ENCODE measurements around the gene MAGED1.
"Not testable (repeated sequence)": the region's sequence is repeated elsewhere in the genome, so short reads cannot be mapped to it uniquely, and the experiment has no call there.

The MAGED1 gene

DNA sequence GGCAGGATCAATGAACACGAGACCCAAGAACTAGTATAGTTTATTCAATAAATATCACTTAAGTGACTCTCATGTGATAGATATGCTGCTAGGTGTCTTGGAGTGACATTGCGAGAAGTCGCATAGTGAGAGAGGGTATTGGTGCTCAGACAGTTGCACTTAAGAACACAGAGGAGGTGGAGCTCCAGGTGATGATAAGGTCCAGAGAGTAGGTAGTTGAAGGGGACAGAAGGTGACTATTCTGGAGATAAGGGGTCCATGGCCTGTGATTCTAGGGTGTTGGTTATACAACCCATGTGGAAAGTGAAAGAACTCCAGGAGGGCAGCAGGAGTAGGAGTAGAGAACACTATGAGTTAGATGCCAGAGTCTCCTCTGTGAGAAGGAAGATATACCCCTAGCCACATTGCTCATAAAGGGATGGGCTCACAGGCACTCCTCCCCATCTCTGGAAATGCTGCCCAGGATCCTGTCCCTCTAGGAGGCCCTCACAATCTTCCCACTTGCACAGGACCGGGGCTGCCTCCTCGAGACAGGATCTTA lies 9.2 kb downstream of the MAGED1 start:
- Histone ChIP-seq H3K36me3 (replicated peaks; ENCODE audit: insufficient read depth, low read length) (no peaks in the 10 kb centered on the region), H2AFZ (ENCODE audit: low read length) (no peak overlapping the region), H3K27ac (ENCODE audit: low read length) (no peak overlapping the region), H3F3A (ENCODE audit: insufficient read depth, low read length) (no peaks in the 10 kb centered on the region), H3K27me3 (replicated peaks; ENCODE audit: insufficient read depth, low read length) (no peaks in the 10 kb centered on the region), H3K4me3 (ENCODE audit: low read length) (no peak overlapping the region), H4K20me1 (ENCODE audit: insufficient read depth, low read length) (no peaks in the 10 kb centered on the region), H3K9me3 (replicated peaks; ENCODE audit: insufficient read depth, low read length) (no peaks in the 10 kb centered on the region), H3K4me2 (ENCODE audit: low read depth, low read length) (no peak overlapping the region), H3K9me2 (replicated peaks; ENCODE audit: insufficient read depth, low read length) (no peaks in the 10 kb centered on the region), H3K79me2 (ENCODE audit: low read length) (no peaks in the 10 kb centered on the region), H3K9ac (ENCODE audit: low read length) (no peak overlapping the region), H3K4me1 (ENCODE audit: low read length) (no peaks in the 10 kb centered on the region)
- TF ChIP-seq, protein P1, sequence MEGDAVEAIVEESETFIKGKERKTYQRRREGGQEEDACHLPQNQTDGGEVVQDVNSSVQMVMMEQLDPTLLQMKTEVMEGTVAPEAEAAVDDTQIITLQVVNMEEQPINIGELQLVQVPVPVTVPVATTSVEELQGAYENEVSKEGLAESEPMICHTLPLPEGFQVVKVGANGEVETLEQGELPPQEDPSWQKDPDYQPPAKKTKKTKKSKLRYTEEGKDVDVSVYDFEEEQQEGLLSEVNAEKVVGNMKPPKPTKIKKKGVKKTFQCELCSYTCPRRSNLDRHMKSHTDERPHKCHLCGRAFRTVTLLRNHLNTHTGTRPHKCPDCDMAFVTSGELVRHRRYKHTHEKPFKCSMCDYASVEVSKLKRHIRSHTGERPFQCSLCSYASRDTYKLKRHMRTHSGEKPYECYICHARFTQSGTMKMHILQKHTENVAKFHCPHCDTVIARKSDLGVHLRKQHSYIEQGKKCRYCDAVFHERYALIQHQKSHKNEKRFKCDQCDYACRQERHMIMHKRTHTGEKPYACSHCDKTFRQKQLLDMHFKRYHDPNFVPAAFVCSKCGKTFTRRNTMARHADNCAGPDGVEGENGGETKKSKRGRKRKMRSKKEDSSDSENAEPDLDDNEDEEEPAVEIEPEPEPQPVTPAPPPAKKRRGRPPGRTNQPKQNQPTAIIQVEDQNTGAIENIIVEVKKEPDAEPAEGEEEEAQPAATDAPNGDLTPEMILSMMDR (IDR thresholded peaks at IDR 0.05; ENCODE audit: low read length) = no peak
- TF ChIP-seq EZH2 (optimal IDR thresholded peaks at IDR 0.05; ENCODE audit: low read depth, low read length) (no peak), EZH2phosphoT487 (IDR thresholded peaks at IDR 0.05; ENCODE audit: low read length) (no peak)
- no peak for DNase-seq

DNA sequence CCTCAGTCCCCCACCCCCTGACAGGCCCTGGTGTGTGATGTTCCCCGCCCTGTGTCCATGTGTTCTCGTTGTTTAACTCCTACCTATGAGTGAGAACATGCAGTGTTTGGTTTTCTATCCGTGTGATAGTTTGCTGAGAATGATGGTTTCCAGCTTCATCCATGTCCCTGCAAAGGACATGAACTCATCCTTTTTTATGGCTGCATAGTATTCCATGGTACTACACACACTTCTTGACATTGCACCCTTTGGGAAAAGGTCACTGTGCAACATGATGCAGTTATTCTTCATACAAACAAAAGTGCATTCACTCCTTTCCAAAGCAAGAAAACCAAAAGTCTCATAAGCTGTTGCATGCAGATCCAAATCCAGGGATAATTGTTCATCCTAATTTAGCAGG lies 11.7 kb downstream of the MAGED1 start:
- not testable (repeated sequence) for H3K27me3 ChIP-seq (replicated peaks; ENCODE audit: insufficient read depth, low read length); H3K9me2 ChIP-seq (replicated peaks; ENCODE audit: insufficient read depth, low read length); DNase-seq

DNA sequence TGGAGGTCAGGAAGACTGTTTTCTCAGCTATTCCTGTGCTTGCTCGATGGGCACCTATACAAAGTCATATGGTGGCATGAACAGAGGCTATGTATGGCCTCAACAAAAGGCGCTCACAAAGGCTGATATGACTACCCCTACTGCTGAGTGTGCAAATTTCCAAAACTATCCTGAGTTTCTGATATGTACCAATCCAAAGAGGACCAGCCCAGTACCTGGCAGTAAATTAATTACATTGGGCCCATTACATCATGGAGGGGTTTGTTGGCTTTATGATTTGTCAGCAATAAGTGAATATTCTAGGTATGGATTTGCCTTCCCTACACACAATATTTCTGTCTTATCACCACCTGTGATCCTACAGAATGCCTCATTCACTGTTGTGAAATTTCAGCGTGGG lies 12.3 kb downstream of the MAGED1 start:
- Histone ChIP-seq H3K4me3 (ENCODE audit: low read length) (no peak overlapping the region), H2AFZ (ENCODE audit: low read length) (no peak overlapping the region)
- TF ChIP-seq EZH2phosphoT487 (IDR thresholded peaks at IDR 0.05; ENCODE audit: low read length) (no peak), EZH2 (optimal IDR thresholded peaks at IDR 0.05; ENCODE audit: low read depth, low read length) (no peak)

More for the DNA sequence above, 11.7 kb downstream of the MAGED1 start:
- H3K4me3 ChIP-seq (ENCODE audit: low read length); H4K20me1 ChIP-seq (ENCODE audit: insufficient read depth, low read length); H3F3A ChIP-seq (ENCODE audit: insufficient read depth, low read length); H3K27ac ChIP-seq (ENCODE audit: low read length); H3K4me2 ChIP-seq (ENCODE audit: low read depth, low read length); H3K36me3 ChIP-seq (replicated peaks; ENCODE audit: insufficient read depth, low read length); H3K79me2 ChIP-seq (ENCODE audit: low read length); H3K4me1 ChIP-seq (ENCODE audit: low read length); H3K9me3 ChIP-seq (replicated peaks; ENCODE audit: insufficient read depth, low read length); H2AFZ ChIP-seq (ENCODE audit: low read length); H3K9ac ChIP-seq (ENCODE audit: low read length): not testable (repeated sequence)

DNA sequence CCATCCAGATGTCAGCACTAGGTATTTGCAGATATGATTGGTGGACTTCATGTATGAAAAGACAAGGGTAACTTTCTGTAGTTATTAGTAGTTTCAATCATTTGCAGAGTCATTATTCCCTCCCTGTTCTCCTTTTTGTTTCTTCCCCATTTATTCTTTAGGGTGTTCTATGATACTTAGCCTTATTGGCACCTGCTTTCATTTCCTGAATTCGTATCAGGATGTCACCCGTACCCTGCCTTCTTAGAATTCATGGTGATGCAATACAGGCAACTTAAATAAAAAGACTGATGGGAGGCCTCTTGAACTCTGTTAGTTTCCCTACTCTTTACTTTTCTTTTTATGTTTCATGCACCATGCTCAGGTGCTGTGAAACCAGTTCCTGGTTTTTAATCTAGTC lies 24.2 kb downstream of the MAGED1 start:
- Histone ChIP-seq H3K9me3 (replicated peaks; ENCODE audit: insufficient read depth, low read length) (no peaks in the 10 kb centered on the region), H3K4me2 (ENCODE audit: low read depth, low read length) (no peak overlapping the region), H3K4me1 (ENCODE audit: low read length) (0 out of 2 replicates have a peak, but pooled peaks cover 4% of the 10 kb centered on the region), H3K27me3 (replicated peaks; ENCODE audit: insufficient read depth, low read length) (no peaks in the 10 kb centered on the region), H3K9me2 (replicated peaks; ENCODE audit: insufficient read depth, low read length) (no peaks in the 10 kb centered on the region), H2AFZ (ENCODE audit: low read length) (no peak overlapping the region), H4K20me1 (ENCODE audit: insufficient read depth, low read length) (no peaks in the 10 kb centered on the region), H3K36me3 (replicated peaks; ENCODE audit: insufficient read depth, low read length) (no peaks in the 10 kb centered on the region), H3K4me3 (ENCODE audit: low read length) (no peak overlapping the region), H3F3A (ENCODE audit: insufficient read depth, low read length) (no peaks in the 10 kb centered on the region), H3K9ac (ENCODE audit: low read length) (no peak overlapping the region), H3K79me2 (ENCODE audit: low read length) (no peaks in the 10 kb centered on the region), H3K27ac (ENCODE audit: low read length) (no peak overlapping the region)
- DNase-seq = no peak
- TF ChIP-seq EZH2phosphoT487 (IDR thresholded peaks at IDR 0.05; ENCODE audit: low read length) = no peak
- no peak for TF ChIP-seq EZH2 (optimal IDR thresholded peaks at IDR 0.05; ENCODE audit: low read depth, low read length)
- TF ChIP-seq, protein P1 (IDR thresholded peaks at IDR 0.05; ENCODE audit: low read length) = no peak

More for the DNA sequence above, 12.3 kb downstream of the MAGED1 start:
- Histone ChIP-seq H3K4me2 (ENCODE audit: low read depth, low read length) (no peak overlapping the region), H3K9me2 (replicated peaks; ENCODE audit: insufficient read depth, low read length) (no peaks in the 10 kb centered on the region), H3F3A (ENCODE audit: insufficient read depth, low read length) (no peaks in the 10 kb centered on the region), H3K4me1 (ENCODE audit: low read length) (no peaks in the 10 kb centered on the region), H3K27me3 (replicated peaks; ENCODE audit: insufficient read depth, low read length) (no peaks in the 10 kb centered on the region), H3K27ac (ENCODE audit: low read length) (no peak overlapping the region), H3K9me3 (replicated peaks; ENCODE audit: insufficient read depth, low read length) (no peaks in the 10 kb centered on the region), H4K20me1 (ENCODE audit: insufficient read depth, low read length) (no peaks in the 10 kb centered on the region), H3K9ac (ENCODE audit: low read length) (no peak overlapping the region), H3K36me3 (replicated peaks; ENCODE audit: insufficient read depth, low read length) (no peaks in the 10 kb centered on the region), H3K79me2 (ENCODE audit: low read length) (no peaks in the 10 kb centered on the region)
- no peak for DNase-seq

Measured in MM.1S (cell line).